Neuronal stem cell (in vitro differentiated cells): ENCODE data around the gene ERGIC2.

ENCODE experiments used
- DNase-seq: peaks from one replicate; pipeline ENCODE4 v3.0.0-alpha.2; 2013; ENCODE audit warnings: low spot score
- H2AFZ ChIP-seq: one replicate; pipeline ENCODE4 v1.6.1; 2013; ENCODE audit warnings: mild to moderate bottlenecking, low read length, inconsistent platforms
- H2AK5ac ChIP-seq: 2 replicates; pipeline ENCODE4 v1.6.1; 2013; ENCODE audit warnings: low read depth, mild to moderate bottlenecking, inconsistent platforms, low read length, moderate library complexity, mixed read lengths
- H2BK120ac ChIP-seq: 2 replicates; pipeline ENCODE4 v1.6.1; 2013; ENCODE audit warnings: low read depth, mild to moderate bottlenecking, inconsistent platforms, low read length, moderate library complexity, mixed read lengths
- H2BK12ac ChIP-seq: one replicate; pipeline ENCODE4 v1.6.1; 2013; ENCODE audit warnings: low read length, inconsistent platforms
- H2BK15ac ChIP-seq: 2 replicates; pipeline ENCODE4 v1.6.1; 2013; ENCODE audit warnings: mild to moderate bottlenecking, low read length, inconsistent platforms, mixed read lengths
- H2BK5ac ChIP-seq: one replicate; pipeline ENCODE4 v1.6.1; 2013; ENCODE audit warnings: inconsistent platforms, mild to moderate bottlenecking, low read length, moderate library complexity
- H3K14ac ChIP-seq: one replicate; pipeline ENCODE4 v1.6.1; 2013; ENCODE audit warnings: low read length, inconsistent platforms
- H3K18ac ChIP-seq: 2 replicates; pipeline ENCODE4 v1.6.1; 2013; ENCODE audit warnings: low read length, inconsistent platforms
- H3K23ac ChIP-seq: 2 replicates; pipeline ENCODE4 v1.6.1; 2013; ENCODE audit warnings: low read depth, mild to moderate bottlenecking, mixed read lengths, low read length, inconsistent platforms; ENCODE audit not compliant: poor library complexity
- H3K27ac ChIP-seq: replicated peaks from 3 replicates; pipeline ENCODE4 v1.5.1; 2013; ENCODE audit warnings: low read length, inconsistent platforms
- H3K27me3 ChIP-seq, 3 experiments: 2 replicates each; pipeline ENCODE4 v1.6.1; 2013; ENCODE audit warnings: low read length in 3 of 3, mild to moderate bottlenecking in 2 of 3, inconsistent platforms in 1 of 3, low read depth in 1 of 3, mixed read lengths in 1 of 3, moderate library complexity in 1 of 3; ENCODE audit not compliant: control insufficient read depth in 3 of 3, insufficient read depth in 3 of 3
- H3K36me3 ChIP-seq, 2 donors: replicated peaks in 1 of 2; 2 replicates each; pipeline ENCODE4 v1.6.1; 2013; ENCODE audit warnings: low read length in 2 of 2; ENCODE audit not compliant: control insufficient read depth in 2 of 2, insufficient read depth in 2 of 2
- H3K4ac ChIP-seq: 2 replicates; pipeline ENCODE4 v1.6.1; 2013; ENCODE audit warnings: inconsistent platforms, mild to moderate bottlenecking, low read length, moderate library complexity
- H3K4me1 ChIP-seq, 2 donors: 1 replicate in 1 of 2; 2 replicates in 1 of 2; pipeline ENCODE4 v1.6.1; 2013; ENCODE audit warnings: low read length in 2 of 2, low read depth in 1 of 2; ENCODE audit not compliant: control insufficient read depth in 2 of 2, insufficient read depth in 1 of 2
- H3K4me2 ChIP-seq: one replicate; pipeline ENCODE4 v1.6.1; 2013; ENCODE audit warnings: mild to moderate bottlenecking, low read length, inconsistent platforms; ENCODE audit not compliant: insufficient read depth, poor library complexity, severe bottlenecking
- H3K4me3 ChIP-seq, 2 donors: 2 replicates each; pipeline ENCODE4 v1.5.1; 2013; ENCODE audit warnings: low read length in 2 of 2, mild to moderate bottlenecking in 2 of 2, inconsistent platforms in 1 of 2, moderate library complexity in 1 of 2
- H3K79me1 ChIP-seq: one replicate; pipeline ENCODE4 v1.6.1; 2013; ENCODE audit warnings: low read depth, mild to moderate bottlenecking, inconsistent platforms, low read length, moderate library complexity
- H3K9ac ChIP-seq: one replicate; pipeline ENCODE4 v1.6.1; 2013; ENCODE audit warnings: mild to moderate bottlenecking, low read depth, low read length, inconsistent platforms; ENCODE audit not compliant: poor library complexity
- H3K9me3 ChIP-seq, 2 donors: replicated peaks in 1 of 2; 2 replicates each; pipeline versions ENCODE3 to v1.6.1; 2013; ENCODE audit warnings: low read length in 2 of 2, mild to moderate bottlenecking in 2 of 2, inconsistent platforms in 1 of 2, low read depth in 1 of 2, mixed read lengths in 1 of 2, moderate library complexity in 1 of 2; ENCODE audit not compliant: control insufficient read depth in 2 of 2, insufficient read depth in 1 of 2
- H4K8ac ChIP-seq: one replicate; pipeline ENCODE4 v1.6.1; 2013; ENCODE audit warnings: low read depth, mild to moderate bottlenecking, inconsistent platforms, low read length, moderate library complexity
- H4K91ac ChIP-seq: one replicate; pipeline ENCODE4 v1.6.1; 2013; ENCODE audit warnings: low read length, low read depth, mild to moderate bottlenecking, inconsistent platforms; ENCODE audit not compliant: poor library complexity
- WGBS, 2 donors: extraction: QIAGEN DNeasy Blood & Tissue Kit; methylation state at CpG; one replicate each; pipeline ENCODE4 v1.1.7; 2013; ENCODE audit warnings: missing lambda C conversion rate in 2 of 2, mixed read lengths in 1 of 2; ENCODE audit not compliant: insufficient read length in 2 of 2, insufficient replicate concordance in 1 of 2; ENCODE audit errors: extremely low coverage in 2 of 2; 5-methylcytosine and 5-hydroxymethylcytosine counted together

The ERGIC2 gene

DNA sequence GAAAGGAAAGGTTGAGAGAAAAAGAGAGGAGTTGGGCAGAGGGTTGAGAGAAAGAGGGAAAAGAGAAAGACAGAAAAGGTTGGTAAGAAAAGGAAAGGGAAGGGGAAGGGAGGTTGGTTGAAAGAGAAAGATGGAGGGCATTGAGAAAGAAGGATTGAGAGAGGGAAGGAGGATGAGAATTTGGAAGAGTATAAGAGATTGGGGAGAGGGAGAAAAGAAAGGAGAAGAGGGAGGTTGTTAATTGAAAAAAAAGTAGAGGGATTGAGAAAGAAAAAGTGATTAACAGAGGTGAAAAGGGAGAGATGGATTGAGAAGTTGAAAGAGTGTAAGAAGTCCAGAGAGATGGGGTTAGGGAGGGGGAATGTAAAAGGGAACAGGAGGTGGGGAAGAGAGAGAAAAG, 21.5 kb upstream of the ERGIC2 start:
- H3K4me2 ChIP-seq: no peak overlapping the region
- H2AFZ ChIP-seq: no peak overlapping the region
- no peaks in the 10 kb centered on the region for H3K36me3 ChIP-seq
- H3K79me1 ChIP-seq: no peaks in the 10 kb centered on the region
- H3K18ac ChIP-seq: no peak overlapping the region
- no peak overlapping the region for H2BK15ac ChIP-seq
- no peak overlapping the region for H3K4me3 ChIP-seq
- no peak overlapping the region for H4K91ac ChIP-seq
- H2BK12ac ChIP-seq: no peak overlapping the region
- H3K27ac ChIP-seq: no peak overlapping the region
- no peaks in the 10 kb centered on the region for H3K9me3 ChIP-seq
- no peak overlapping the region for H3K4ac ChIP-seq
- DNase-seq: no peak
- no peak overlapping the region for H4K8ac ChIP-seq
- no peak overlapping the region for H3K23ac ChIP-seq
- H3K9ac ChIP-seq: no peak overlapping the region
- no peak overlapping the region for H3K14ac ChIP-seq
- H3K27me3 ChIP-seq: no peaks in the 10 kb centered on the region
- no peak overlapping the region for H2BK5ac ChIP-seq
- no peak overlapping the region for H2AK5ac ChIP-seq
- H3K4me1 ChIP-seq: no peaks in the 10 kb centered on the region
- H2BK120ac ChIP-seq: no peak overlapping the region

DNA sequence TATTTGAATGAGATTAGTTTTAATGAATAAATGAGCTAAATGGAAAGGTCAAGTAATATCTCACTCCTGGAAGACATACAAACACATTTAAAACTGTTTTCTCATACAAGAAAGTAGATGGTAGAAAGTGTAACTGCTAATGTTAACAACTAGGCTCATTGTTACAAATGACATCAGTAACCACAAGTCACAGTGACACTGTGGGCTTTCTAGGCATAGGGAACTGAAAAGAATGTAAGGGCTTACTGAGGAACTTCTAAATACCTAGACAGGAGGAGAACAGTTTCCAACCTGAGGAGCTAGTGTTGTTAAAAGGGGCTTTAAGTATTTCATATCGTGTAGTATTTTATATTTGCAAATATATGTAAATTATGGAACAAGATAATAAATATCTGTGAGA, 17.5 kb upstream of the ERGIC2 start:
- H3K4ac ChIP-seq: no peak overlapping the region
- no peaks in the 10 kb centered on the region for H3K4me1 ChIP-seq
- H2BK12ac ChIP-seq: no peak overlapping the region
- no peak overlapping the region for H3K18ac ChIP-seq
- no CpG with 5 or more reads among the region's 1 CpG for WGBS, 2 donors
- H3K4me3 ChIP-seq: no peak overlapping the region
- no peak overlapping the region for H4K8ac ChIP-seq
- no peak overlapping the region for H2BK15ac ChIP-seq
- H2AK5ac ChIP-seq: no peak overlapping the region
- H3K27ac ChIP-seq: no peak overlapping the region
- no peaks in the 10 kb centered on the region for H3K79me1 ChIP-seq
- H3K23ac ChIP-seq: no peak overlapping the region
- no peak overlapping the region for H4K91ac ChIP-seq
- H3K4me2 ChIP-seq: no peak overlapping the region
- no peaks in the 10 kb centered on the region for H3K36me3 ChIP-seq
- DNase-seq: no peak
- H3K27me3 ChIP-seq: no peaks in the 10 kb centered on the region
- H2BK5ac ChIP-seq: no peak overlapping the region
- H3K9me3 ChIP-seq: no peaks in the 10 kb centered on the region
- no peak overlapping the region for H3K9ac ChIP-seq
- no peak overlapping the region for H2AFZ ChIP-seq
- no peak overlapping the region for H2BK120ac ChIP-seq
- H3K14ac ChIP-seq: no peak overlapping the region

DNA sequence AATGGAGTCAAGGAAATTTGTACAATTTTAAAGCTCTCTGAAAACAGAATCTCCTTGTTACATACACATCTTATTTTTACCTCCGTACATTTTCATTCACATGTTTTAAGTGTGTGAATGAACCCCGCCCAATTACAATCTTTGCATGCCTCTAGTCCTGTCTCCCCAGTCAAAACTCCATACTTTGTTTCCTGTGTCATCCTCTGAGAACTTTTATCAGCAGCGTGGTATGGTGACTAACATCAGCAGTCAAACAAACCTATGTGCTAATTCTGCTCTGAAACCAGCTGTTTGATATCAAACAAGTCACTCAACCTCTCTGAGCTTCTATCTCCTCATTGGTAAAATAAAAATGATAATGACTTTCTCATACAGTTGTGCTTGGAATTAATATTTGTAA, 15.8 kb upstream of the ERGIC2 start:
- H3K4me2 ChIP-seq: no peak overlapping the region
- no peaks in the 10 kb centered on the region for H3K79me1 ChIP-seq
- no peak overlapping the region for H3K14ac ChIP-seq
- no peak overlapping the region for H2BK15ac ChIP-seq
- no peak overlapping the region for H3K4ac ChIP-seq
- H3K36me3 ChIP-seq: no peaks in the 10 kb centered on the region
- H2BK5ac ChIP-seq: no peak overlapping the region
- H3K4me3 ChIP-seq: no peak overlapping the region
- H3K9me3 ChIP-seq: no peaks in the 10 kb centered on the region
- no peak overlapping the region for H2BK120ac ChIP-seq
- H3K27me3 ChIP-seq: no peaks in the 10 kb centered on the region
- H3K4me1 ChIP-seq: no peaks in the 10 kb centered on the region
- H2BK12ac ChIP-seq: no peak overlapping the region
- DNase-seq: no peak
- H3K23ac ChIP-seq: no peak overlapping the region
- no peak overlapping the region for H3K18ac ChIP-seq
- H2AK5ac ChIP-seq: no peak overlapping the region
- no peak overlapping the region for H4K8ac ChIP-seq
- H3K27ac ChIP-seq: no peak overlapping the region
- WGBS, 2 donors: no CpG with 5 or more reads among the region's 3 CpGs
- no peak overlapping the region for H2AFZ ChIP-seq
- no peak overlapping the region for H3K9ac ChIP-seq
- H4K91ac ChIP-seq: no peak overlapping the region

DNA sequence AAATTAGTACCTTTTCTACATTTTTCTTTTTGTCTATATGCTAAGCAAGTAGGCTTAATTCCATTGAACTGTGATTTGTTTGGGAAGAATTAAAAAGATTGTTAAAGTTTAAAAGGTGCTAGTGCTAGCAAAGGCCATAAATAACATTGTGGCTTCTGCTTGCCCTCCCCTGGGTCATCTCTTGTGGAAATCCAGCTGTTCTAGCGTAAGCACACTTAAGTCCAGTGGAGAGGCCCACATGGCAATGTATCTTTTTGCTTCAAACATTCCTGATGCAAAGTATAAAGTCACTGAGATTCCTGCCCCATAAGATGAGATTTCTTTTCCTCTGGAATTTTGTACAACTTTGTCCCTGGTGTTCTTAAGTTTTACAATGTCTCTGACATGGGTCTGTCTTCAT, 14.4 kb upstream of the ERGIC2 start:
- Histone ChIP-seq H4K91ac (no peak overlapping the region), H3K4ac (no peak overlapping the region), H3K14ac (no peak overlapping the region), H4K8ac (no peak overlapping the region), H2AK5ac (no peak overlapping the region), H2BK12ac (no peak overlapping the region), H3K9me3 (no peaks in the 10 kb centered on the region), H2BK120ac (no peak overlapping the region), H2BK15ac (no peak overlapping the region), H3K4me2 (no peak overlapping the region), H2AFZ (no peak overlapping the region), H3K27ac (no peak overlapping the region), H3K27me3 (no peaks in the 10 kb centered on the region), H3K9ac (no peak overlapping the region), H3K18ac (no peak overlapping the region), H3K79me1 (no peaks in the 10 kb centered on the region), H3K4me1 (no peaks in the 10 kb centered on the region), H3K36me3 (no peaks in the 10 kb centered on the region), H3K4me3 (no peak overlapping the region), H3K23ac (no peak overlapping the region), H2BK5ac (no peak overlapping the region)
- no CpG with 5 or more reads among the region's 1 CpG for WGBS, 2 donors
- no peak for DNase-seq
